Astrocyte (in vitro differentiated cells and primary cell): ENCODE data around the gene FEM1C.

Experiments used
- EZH2 ChIP-seq: IDR thresholded peaks from 2 replicates; pipeline ENCODE4 v1.6.1; 2012; ENCODE audit warnings: mild to moderate bottlenecking, low read length, inconsistent platforms; ENCODE audit not compliant: insufficient read depth
- TF ChIP-seq, protein P1 (sequence below): IDR thresholded peaks from 2 replicates; pipeline ENCODE4 v1.5.1; 2011; ENCODE audit warnings: low read depth, mild to moderate bottlenecking, inconsistent platforms, low read length, moderate library complexity; ENCODE audit not compliant: insufficient read depth

DNA sequence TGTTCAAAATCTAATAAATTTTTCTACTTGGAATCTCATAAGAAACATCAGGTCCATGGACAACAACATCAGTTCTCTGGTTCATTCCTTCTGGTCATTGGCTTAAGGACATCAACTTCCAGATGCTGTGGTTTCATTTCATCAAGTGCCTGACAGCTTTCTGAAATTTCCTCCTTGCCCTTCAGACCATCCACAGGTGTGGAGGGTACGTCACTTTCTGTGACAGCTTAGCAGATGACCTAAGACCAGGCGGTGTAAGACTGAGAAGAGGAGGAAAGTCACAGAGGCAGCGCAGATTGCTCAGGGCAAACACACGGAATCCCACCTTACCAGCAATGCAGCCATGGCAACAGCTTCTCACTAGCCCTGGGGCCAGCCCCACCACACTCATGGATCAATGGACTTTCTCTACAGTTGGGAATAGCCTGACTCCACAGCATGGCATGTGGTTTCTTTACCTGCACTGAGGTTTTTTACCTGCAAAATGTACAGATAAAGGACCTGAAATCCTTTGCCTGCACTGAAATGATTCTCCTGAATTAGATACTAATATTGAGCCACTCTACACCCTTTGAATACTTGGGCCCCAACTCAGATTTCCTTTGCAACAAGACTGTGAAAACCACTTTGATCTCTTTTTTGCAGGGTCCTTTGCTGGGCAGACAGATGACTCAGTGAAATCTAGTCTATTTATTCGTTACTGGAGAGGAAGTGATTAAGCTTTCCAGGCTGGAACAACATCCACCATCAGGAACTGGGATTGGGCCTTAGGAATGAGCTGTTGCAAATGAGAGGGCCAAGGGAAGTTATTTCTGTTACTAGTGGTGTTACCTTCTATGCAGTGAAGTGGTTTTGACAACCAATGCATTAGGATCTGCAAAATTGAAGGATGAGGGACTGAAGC lies 30.8 kb upstream of the FEM1C start:
- TF ChIP-seq, protein P1, sequence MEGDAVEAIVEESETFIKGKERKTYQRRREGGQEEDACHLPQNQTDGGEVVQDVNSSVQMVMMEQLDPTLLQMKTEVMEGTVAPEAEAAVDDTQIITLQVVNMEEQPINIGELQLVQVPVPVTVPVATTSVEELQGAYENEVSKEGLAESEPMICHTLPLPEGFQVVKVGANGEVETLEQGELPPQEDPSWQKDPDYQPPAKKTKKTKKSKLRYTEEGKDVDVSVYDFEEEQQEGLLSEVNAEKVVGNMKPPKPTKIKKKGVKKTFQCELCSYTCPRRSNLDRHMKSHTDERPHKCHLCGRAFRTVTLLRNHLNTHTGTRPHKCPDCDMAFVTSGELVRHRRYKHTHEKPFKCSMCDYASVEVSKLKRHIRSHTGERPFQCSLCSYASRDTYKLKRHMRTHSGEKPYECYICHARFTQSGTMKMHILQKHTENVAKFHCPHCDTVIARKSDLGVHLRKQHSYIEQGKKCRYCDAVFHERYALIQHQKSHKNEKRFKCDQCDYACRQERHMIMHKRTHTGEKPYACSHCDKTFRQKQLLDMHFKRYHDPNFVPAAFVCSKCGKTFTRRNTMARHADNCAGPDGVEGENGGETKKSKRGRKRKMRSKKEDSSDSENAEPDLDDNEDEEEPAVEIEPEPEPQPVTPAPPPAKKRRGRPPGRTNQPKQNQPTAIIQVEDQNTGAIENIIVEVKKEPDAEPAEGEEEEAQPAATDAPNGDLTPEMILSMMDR = no peak
- TF ChIP-seq EZH2 = no peak
